22Rv1 (cell line): ENCODE data around the gene CARF.

ENCODE experiments used
- ZFX ChIP-seq: fragments of 450-650 bp; IDR thresholded peaks from 2 replicates; pipeline ENCODE4 v1.6.1; 2017; ENCODE audit warnings: antibody characterized with exemption, borderline replicate concordance
- TF ChIP-seq, protein P1 (sequence below): fragments of 450-650 bp; IDR thresholded peaks from 2 replicates; pipeline ENCODE4 v1.5.1; 2017; ENCODE audit warnings: mild to moderate bottlenecking

DNA sequence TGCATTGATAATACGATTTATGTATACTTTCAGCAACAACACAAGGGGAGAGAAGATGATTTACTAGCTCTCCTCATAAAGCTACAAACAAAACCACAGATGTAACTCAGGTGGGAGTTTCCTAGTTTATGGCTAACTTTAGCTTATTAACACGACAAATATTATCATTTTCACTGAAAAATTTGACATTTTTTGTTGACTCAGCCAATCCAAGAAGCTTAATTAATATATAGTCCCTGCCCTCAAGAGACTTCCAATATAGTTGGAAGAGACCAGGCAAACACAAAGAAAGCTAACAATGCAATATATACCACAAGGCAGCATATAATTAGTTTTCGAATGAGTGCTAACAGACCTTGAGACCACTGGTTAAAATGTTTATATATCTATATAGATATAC lies 1.4 kb upstream of the CARF start:
- TF ChIP-seq, protein P1, sequence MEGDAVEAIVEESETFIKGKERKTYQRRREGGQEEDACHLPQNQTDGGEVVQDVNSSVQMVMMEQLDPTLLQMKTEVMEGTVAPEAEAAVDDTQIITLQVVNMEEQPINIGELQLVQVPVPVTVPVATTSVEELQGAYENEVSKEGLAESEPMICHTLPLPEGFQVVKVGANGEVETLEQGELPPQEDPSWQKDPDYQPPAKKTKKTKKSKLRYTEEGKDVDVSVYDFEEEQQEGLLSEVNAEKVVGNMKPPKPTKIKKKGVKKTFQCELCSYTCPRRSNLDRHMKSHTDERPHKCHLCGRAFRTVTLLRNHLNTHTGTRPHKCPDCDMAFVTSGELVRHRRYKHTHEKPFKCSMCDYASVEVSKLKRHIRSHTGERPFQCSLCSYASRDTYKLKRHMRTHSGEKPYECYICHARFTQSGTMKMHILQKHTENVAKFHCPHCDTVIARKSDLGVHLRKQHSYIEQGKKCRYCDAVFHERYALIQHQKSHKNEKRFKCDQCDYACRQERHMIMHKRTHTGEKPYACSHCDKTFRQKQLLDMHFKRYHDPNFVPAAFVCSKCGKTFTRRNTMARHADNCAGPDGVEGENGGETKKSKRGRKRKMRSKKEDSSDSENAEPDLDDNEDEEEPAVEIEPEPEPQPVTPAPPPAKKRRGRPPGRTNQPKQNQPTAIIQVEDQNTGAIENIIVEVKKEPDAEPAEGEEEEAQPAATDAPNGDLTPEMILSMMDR, result no peak
- no peak for TF ChIP-seq ZFX
